Measurements from ENCODE around the gene PCGF3.

- TF ChIP-seq CHD2 (IDR thresholded peaks at IDR 0.05; ENCODE audit: borderline replicate concordance, low read depth, low read length) (no peak), EZH2 (IDR thresholded peaks at IDR 0.05; ENCODE audit: borderline replicate concordance, control insufficient read depth, low read depth, low read length) (no peak), CREB1 (IDR thresholded peaks at IDR 0.05; ENCODE audit: low read depth) (no peak), BHLHE40 (IDR thresholded peaks at IDR 0.05; ENCODE audit: borderline replicate concordance in 1 of 2, low read depth in 2 of 2, low read length in 1 of 2) (no peak), POLR2A (IDR thresholded peaks at IDR 0.05; ENCODE audit: low read depth, low read length) (peak; percentile 34; the same call in 1 of the 2 replicates), PML (IDR thresholded peaks at IDR 0.05; ENCODE audit: low read length) (no peak), POLR2AphosphoS5 (IDR thresholded peaks at IDR 0.05; ENCODE audit: low read length) (no peak), TCF3 (IDR thresholded peaks at IDR 0.05; ENCODE audit: borderline replicate concordance, insufficient read depth, low read depth, low read length) (no peak), SREBF1 (IDR thresholded peaks at IDR 0.05; ENCODE audit: low read length) (no peak), JUND (IDR thresholded peaks at IDR 0.05; ENCODE audit: low read depth, low read length) (no peak)
- TF ChIP-seq, protein P1, sequence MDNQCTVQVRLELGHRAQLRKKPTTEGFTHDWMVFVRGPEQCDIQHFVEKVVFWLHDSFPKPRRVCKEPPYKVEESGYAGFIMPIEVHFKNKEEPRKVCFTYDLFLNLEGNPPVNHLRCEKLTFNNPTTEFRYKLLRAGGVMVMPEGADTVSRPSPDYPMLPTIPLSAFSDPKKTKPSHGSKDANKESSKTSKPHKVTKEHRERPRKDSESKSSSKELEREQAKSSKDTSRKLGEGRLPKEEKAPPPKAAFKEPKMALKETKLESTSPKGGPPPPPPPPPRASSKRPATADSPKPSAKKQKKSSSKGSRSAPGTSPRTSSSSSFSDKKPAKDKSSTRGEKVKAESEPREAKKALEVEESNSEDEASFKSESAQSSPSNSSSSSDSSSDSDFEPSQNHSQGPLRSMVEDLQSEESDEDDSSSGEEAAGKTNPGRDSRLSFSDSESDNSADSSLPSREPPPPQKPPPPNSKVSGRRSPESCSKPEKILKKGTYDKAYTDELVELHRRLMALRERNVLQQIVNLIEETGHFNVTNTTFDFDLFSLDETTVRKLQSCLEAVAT (IDR thresholded peaks at IDR 0.05): no peak
- TF ChIP-seq, protein P2, sequence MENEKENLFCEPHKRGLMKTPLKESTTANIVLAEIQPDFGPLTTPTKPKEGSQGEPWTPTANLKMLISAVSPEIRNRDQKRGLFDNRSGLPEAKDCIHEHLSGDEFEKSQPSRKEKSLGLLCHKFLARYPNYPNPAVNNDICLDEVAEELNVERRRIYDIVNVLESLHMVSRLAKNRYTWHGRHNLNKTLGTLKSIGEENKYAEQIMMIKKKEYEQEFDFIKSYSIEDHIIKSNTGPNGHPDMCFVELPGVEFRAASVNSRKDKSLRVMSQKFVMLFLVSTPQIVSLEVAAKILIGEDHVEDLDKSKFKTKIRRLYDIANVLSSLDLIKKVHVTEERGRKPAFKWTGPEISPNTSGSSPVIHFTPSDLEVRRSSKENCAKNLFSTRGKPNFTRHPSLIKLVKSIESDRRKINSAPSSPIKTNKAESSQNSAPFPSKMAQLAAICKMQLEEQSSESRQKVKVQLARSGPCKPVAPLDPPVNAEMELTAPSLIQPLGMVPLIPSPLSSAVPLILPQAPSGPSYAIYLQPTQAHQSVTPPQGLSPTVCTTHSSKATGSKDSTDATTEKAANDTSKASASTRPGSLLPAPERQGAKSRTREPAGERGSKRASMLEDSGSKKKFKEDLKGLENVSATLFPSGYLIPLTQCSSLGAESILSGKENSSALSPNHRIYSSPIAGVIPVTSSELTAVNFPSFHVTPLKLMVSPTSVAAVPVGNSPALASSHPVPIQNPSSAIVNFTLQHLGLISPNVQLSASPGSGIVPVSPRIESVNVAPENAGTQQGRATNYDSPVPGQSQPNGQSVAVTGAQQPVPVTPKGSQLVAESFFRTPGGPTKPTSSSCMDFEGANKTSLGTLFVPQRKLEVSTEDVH (IDR thresholded peaks at IDR 0.05; ENCODE audit: low read depth, partially characterized antibody): no peak
- TF ChIP-seq, protein P3, sequence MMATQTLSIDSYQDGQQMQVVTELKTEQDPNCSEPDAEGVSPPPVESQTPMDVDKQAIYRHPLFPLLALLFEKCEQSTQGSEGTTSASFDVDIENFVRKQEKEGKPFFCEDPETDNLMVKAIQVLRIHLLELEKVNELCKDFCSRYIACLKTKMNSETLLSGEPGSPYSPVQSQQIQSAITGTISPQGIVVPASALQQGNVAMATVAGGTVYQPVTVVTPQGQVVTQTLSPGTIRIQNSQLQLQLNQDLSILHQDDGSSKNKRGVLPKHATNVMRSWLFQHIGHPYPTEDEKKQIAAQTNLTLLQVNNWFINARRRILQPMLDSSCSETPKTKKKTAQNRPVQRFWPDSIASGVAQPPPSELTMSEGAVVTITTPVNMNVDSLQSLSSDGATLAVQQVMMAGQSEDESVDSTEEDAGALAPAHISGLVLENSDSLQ (IDR thresholded peaks at IDR 0.05): no peak
Measured at GRCh38 chr4:770022-770421, 64.4 kb downstream of the PCGF3 start.

Measured in GM12878 (cell line).